ENCODE data around the gene TLCD3A. TPM values are rescaled to one million over a fixed set of nuclear protein-coding genes. Genes with fewer than 3 reads are reported as not detected.
"Not testable (repeated sequence)": the region's sequence is repeated elsewhere in the genome, so short reads cannot be mapped to it uniquely, and the experiment has no call there.

Gene TLCD3A
- total RNA-seq, 1 donor, result 19.5 TPM

DNA sequence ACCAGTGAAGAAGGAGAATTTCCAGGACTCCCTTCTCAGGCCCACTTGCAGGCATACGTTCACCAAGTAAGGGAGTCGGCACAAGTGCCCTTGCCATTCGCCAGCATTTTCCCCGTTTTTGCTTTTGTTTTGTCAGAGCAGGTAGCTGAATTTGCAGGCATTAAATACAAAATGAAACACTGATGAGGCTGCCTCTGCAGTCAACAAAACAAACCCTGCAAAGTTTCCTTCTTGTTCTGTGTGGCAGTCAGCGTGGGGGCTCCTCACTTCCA is 41.9 kb downstream of the TLCD3A start:
- H3K36me3 ChIP-seq (ENCODE audit: insufficient read depth, low read length), result peaks cover 72% of the 10 kb centered on the region
- H3K79me2 ChIP-seq (ENCODE audit: insufficient read depth, low read length), result peaks cover 17% of the 10 kb centered on the region
- no peak overlapping the region for H3K27ac ChIP-seq (ENCODE audit: low read depth, low read length)
- H3K4me3 ChIP-seq (ENCODE audit: insufficient read depth, low read length), result no peak overlapping the region
- H2AFZ ChIP-seq (ENCODE audit: low read length), result no peak overlapping the region
- no peaks in the 10 kb centered on the region for H3K4me1 ChIP-seq (ENCODE audit: insufficient read depth, low read length)
- TF ChIP-seq, protein P1, sequence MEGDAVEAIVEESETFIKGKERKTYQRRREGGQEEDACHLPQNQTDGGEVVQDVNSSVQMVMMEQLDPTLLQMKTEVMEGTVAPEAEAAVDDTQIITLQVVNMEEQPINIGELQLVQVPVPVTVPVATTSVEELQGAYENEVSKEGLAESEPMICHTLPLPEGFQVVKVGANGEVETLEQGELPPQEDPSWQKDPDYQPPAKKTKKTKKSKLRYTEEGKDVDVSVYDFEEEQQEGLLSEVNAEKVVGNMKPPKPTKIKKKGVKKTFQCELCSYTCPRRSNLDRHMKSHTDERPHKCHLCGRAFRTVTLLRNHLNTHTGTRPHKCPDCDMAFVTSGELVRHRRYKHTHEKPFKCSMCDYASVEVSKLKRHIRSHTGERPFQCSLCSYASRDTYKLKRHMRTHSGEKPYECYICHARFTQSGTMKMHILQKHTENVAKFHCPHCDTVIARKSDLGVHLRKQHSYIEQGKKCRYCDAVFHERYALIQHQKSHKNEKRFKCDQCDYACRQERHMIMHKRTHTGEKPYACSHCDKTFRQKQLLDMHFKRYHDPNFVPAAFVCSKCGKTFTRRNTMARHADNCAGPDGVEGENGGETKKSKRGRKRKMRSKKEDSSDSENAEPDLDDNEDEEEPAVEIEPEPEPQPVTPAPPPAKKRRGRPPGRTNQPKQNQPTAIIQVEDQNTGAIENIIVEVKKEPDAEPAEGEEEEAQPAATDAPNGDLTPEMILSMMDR (IDR thresholded peaks at IDR 0.05; ENCODE audit: extremely low read depth, low read depth, low read length), result no peak
- H3K4me2 ChIP-seq (ENCODE audit: insufficient read depth, low read length), result no peak overlapping the region
- H3K27me3 ChIP-seq (ENCODE audit: insufficient read depth, low read length), result no peaks in the 10 kb centered on the region
- peak; percentile 72 for DNase-seq (ENCODE audit: insufficient read length, low spot score, missing footprints)
- H3K9me3 ChIP-seq (ENCODE audit: low read depth, low read length), result no peaks in the 10 kb centered on the region
- H4K20me1 ChIP-seq (ENCODE audit: insufficient read depth, low read length), result no peaks in the 10 kb centered on the region

DNA sequence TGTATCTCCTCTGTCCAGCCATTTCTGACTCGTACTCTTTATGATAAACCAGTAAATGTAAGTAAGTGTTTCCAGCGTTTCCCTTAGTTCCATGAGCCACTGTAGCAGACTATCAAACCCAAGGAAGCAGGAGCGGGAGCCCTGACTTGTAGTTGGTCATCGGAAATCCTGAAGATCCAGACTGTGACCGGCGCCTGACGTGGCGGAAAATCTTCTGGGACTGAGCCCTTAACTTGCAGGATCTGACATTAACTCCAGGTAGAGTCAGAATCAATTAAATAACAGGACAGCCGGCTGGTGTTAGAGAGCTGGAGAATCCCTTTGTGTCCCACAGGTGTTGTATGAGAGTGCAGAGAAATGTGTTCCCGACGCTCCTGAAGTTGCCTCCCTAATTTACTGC is 45.7 kb downstream of the TLCD3A start:
- peaks cover 50% of the 10 kb centered on the region for H3K36me3 ChIP-seq (ENCODE audit: insufficient read depth, low read length)

DNA sequence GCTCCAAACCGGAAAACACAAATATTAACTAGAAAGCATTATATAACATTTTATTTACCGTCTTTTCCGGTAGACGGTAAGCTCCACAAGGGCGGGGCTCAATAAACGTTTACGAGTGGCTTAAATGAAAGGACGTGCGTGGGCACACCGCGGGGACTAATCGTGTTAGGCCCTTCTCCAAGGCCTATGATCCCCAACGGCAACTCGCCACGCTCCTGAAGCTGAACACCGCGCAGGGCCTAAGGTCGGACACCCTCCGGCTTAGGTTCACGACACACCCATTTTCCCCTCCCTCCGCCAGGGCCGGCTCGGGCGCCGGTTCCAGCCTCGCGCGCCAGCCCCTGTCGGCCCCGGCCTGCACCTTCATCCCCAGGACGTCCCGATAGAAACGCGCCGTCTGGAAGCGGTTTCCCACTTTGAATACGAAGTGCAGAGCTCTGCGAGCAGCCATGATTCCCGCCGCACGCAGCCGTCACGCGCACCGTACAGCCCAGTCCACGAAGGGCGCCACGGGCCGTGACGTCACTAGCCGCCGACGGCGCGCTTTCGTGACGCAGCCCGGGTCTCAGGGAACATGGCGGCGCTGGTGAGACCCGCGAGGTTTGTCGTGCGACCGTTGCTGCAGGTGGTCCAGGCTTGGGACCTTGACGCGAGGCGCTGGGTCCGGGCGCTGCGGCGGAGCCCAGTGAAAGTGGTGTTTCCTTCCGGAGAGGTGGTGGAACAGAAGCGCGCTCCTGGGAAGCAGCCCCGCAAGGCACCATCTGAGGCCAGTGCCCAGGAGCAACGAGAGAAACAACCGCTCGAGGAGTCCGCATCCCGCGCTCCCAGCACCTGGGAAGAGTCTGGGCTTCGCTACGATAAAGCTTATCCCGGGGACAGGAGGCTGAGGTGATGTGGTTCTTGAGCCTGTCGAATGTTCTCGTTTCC is 49.7 kb downstream of the TLCD3A start, which contains the start of the genes GLOD4 and MRM3:
GLOD4 (minus strand) TSS at position 476 of the 927 bp plus-strand sequence; CDS start at position 451, 25 bp downstream.
MRM3 (plus strand) TSS at position 549 of the 927 bp plus-strand sequence; CDS start at position 575, 26 bp downstream.
- Histone ChIP-seq H3K4me1 (ENCODE audit: insufficient read depth, low read length) (peaks cover 22% of the 10 kb centered on the region), H3K27me3 (ENCODE audit: insufficient read depth, low read length) (no peaks in the 10 kb centered on the region), H4K20me1 (ENCODE audit: insufficient read depth, low read length) (peaks cover 9% of the 10 kb centered on the region), H3K79me2 (ENCODE audit: insufficient read depth, low read length) (peaks cover 74% of the 10 kb centered on the region), H3K4me3 (ENCODE audit: insufficient read depth, low read length) (peak within 1 kb of the TSS; percentile 91), H3K4me2 (ENCODE audit: insufficient read depth, low read length) (peak within 1 kb of the TSS; percentile 86), H2AFZ (ENCODE audit: low read length) (peak within 1 kb of the TSS; percentile 86), H3K27ac (ENCODE audit: low read depth, low read length) (peak within 1 kb of the TSS; percentile 82), H3K36me3 (ENCODE audit: insufficient read depth, low read length) (peaks cover 22% of the 10 kb centered on the region), H3K9me3 (ENCODE audit: low read depth, low read length) (no peaks in the 10 kb centered on the region)
- TF ChIP-seq, protein P1 (IDR thresholded peaks at IDR 0.05; ENCODE audit: extremely low read depth, low read depth, low read length), result no peak
- DNase-seq (ENCODE audit: insufficient read length, low spot score, missing footprints), result peak; percentile 99

More for the DNA sequence above, 45.7 kb downstream of the TLCD3A start:
- H3K27me3 ChIP-seq (ENCODE audit: insufficient read depth, low read length), result no peaks in the 10 kb centered on the region
- no peak for DNase-seq (ENCODE audit: insufficient read length, low spot score, missing footprints)
- H3K27ac ChIP-seq (ENCODE audit: low read depth, low read length), result no peak overlapping the region
- H4K20me1 ChIP-seq (ENCODE audit: insufficient read depth, low read length), result no peaks in the 10 kb centered on the region
- H3K4me3 ChIP-seq (ENCODE audit: insufficient read depth, low read length), result no peak overlapping the region
- TF ChIP-seq, protein P1 (IDR thresholded peaks at IDR 0.05; ENCODE audit: extremely low read depth, low read depth, low read length), result no peak
- H3K79me2 ChIP-seq (ENCODE audit: insufficient read depth, low read length), result peaks cover 53% of the 10 kb centered on the region
- no peaks in the 10 kb centered on the region for H3K9me3 ChIP-seq (ENCODE audit: low read depth, low read length)
- peaks cover 12% of the 10 kb centered on the region for H3K4me1 ChIP-seq (ENCODE audit: insufficient read depth, low read length)
- H2AFZ ChIP-seq (ENCODE audit: low read length), result no peak overlapping the region
- no peak overlapping the region for H3K4me2 ChIP-seq (ENCODE audit: insufficient read depth, low read length)

DNA sequence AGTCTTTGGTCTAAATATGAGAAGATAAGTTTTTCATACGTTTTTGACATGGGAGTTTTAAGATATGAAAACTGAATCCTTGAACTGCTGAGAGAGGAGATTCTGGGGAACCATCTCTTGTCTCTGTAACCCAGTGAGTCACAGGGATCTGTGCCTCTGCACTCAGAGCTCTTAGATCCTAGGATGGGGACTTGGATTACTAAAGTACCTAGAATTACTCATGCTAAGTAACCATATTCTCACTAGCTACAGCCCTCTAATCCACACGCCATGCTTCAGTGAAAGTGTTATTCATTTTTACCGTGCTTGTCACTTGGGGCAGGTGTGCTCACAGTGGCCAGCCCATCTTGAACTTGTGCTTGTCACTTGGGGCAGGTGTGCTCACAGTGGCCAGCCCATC is 51.7 kb downstream of the TLCD3A start:
- Histone ChIP-seq H2AFZ (ENCODE audit: low read length) (no peak overlapping the region), H3K27ac (ENCODE audit: low read depth, low read length) (no peak overlapping the region), H3K36me3 (ENCODE audit: insufficient read depth, low read length) (peaks cover 21% of the 10 kb centered on the region), H3K4me3 (ENCODE audit: insufficient read depth, low read length) (no peak overlapping the region), H4K20me1 (ENCODE audit: insufficient read depth, low read length) (peaks cover 9% of the 10 kb centered on the region), H3K4me2 (ENCODE audit: insufficient read depth, low read length) (peak overlapping the region; percentile 30), H3K4me1 (ENCODE audit: insufficient read depth, low read length) (peaks cover 22% of the 10 kb centered on the region), H3K79me2 (ENCODE audit: insufficient read depth, low read length) (peaks cover 66% of the 10 kb centered on the region), H3K9me3 (ENCODE audit: low read depth, low read length) (no peaks in the 10 kb centered on the region), H3K27me3 (ENCODE audit: insufficient read depth, low read length) (no peaks in the 10 kb centered on the region)
- TF ChIP-seq, protein P1 (IDR thresholded peaks at IDR 0.05; ENCODE audit: extremely low read depth, low read depth, low read length), result no peak
- DNase-seq (ENCODE audit: insufficient read length, low spot score, missing footprints), result no peak

DNA sequence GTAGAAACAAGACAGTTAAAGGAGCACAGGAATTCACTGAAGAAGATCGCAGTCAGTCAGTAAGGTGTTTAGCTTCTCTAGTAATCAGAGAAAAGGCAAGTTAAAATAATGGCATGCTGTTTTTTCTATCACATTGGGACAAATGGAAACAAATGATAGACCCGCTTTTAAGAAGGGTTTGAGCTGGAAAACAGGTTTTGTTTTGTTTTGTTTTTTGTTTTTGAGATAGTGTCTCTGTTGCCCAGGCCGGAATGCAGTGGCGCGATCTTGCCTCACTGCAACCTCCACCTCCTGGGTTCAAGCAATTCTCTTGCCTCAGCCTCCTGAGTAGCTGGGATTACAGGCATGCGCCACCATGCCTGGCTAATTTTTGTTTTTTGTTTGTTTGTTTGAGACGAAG is 53.5 kb downstream of the TLCD3A start:
- peaks cover 22% of the 10 kb centered on the region for H3K4me1 ChIP-seq (ENCODE audit: insufficient read depth, low read length)
- not testable (repeated sequence) for H2AFZ ChIP-seq (ENCODE audit: low read length); H4K20me1 ChIP-seq (ENCODE audit: insufficient read depth, low read length); H3K27ac ChIP-seq (ENCODE audit: low read depth, low read length); H3K4me2 ChIP-seq (ENCODE audit: insufficient read depth, low read length); H3K9me3 ChIP-seq (ENCODE audit: low read depth, low read length); H3K4me3 ChIP-seq (ENCODE audit: insufficient read depth, low read length); H3K27me3 ChIP-seq (ENCODE audit: insufficient read depth, low read length); DNase-seq (ENCODE audit: insufficient read length, low spot score, missing footprints)
- H3K36me3 ChIP-seq (ENCODE audit: insufficient read depth, low read length), result peaks cover 21% of the 10 kb centered on the region
- H3K79me2 ChIP-seq (ENCODE audit: insufficient read depth, low read length), result peaks cover 53% of the 10 kb centered on the region
